22Rv1 (cell line): ENCODE measurements around the gene DAGLB.

ENCODE experiments used
- ZFX ChIP-seq: fragments of 450-650 bp; IDR thresholded peaks from 2 replicates; pipeline ENCODE4 v1.6.1; 2017; ENCODE audit warnings: antibody characterized with exemption, borderline replicate concordance
- TF ChIP-seq, protein P1 (sequence below): fragments of 450-650 bp; IDR thresholded peaks from 2 replicates; pipeline ENCODE4 v1.5.1; 2017; ENCODE audit warnings: mild to moderate bottlenecking

DNA sequence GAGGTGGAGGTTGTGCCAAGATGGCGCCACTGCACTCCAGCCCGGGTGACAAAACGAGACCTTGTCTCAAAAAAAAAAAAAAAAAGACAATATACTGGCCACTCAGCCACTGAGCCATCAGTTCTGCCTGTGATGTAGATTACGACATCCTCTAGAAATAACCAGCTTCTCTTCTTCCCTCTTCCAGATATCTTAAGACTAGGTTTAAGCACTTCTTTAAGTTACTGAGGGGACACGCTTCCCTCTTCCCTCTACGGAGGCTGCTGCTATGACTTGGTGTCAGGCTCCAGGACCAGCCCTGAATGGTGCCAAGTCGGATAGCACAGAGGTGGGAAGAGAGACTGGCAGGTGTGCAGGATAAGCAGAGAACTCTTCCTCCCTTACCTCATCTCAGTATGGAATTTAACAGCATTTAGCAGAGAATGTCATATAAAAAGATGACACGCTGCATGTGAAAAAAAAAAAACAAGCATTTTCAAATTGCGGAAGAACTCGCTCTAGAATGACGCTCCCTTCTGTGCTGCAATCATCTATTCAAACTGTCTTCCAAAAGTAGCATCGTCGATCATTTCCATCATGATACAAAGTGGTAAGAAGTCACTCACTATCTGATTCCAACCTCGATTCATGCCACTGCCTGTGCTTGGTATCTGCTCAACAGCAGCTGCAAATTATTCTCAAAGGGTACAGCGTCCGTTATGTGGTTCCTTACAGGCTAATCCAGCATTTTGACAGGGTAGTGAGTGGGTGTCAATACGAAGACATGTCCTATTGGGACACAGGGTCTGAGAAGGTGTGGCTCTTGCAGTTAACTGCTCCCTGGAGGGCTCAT is 13.8 kb downstream of the DAGLB start:
- TF ChIP-seq, protein P1, sequence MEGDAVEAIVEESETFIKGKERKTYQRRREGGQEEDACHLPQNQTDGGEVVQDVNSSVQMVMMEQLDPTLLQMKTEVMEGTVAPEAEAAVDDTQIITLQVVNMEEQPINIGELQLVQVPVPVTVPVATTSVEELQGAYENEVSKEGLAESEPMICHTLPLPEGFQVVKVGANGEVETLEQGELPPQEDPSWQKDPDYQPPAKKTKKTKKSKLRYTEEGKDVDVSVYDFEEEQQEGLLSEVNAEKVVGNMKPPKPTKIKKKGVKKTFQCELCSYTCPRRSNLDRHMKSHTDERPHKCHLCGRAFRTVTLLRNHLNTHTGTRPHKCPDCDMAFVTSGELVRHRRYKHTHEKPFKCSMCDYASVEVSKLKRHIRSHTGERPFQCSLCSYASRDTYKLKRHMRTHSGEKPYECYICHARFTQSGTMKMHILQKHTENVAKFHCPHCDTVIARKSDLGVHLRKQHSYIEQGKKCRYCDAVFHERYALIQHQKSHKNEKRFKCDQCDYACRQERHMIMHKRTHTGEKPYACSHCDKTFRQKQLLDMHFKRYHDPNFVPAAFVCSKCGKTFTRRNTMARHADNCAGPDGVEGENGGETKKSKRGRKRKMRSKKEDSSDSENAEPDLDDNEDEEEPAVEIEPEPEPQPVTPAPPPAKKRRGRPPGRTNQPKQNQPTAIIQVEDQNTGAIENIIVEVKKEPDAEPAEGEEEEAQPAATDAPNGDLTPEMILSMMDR, result no peak
- no peak for TF ChIP-seq ZFX
